GM13977 (cell line): ENCODE measurements around the gene NAB2.

Experiments used
- DNase-seq: peaks from one replicate; pipeline ENCODE4 v3.0.0; 2012; ENCODE audit warnings: low spot score
- CTCF ChIP-seq: IDR thresholded peaks from 2 replicates; pipeline ENCODE4 v1.5.1; 2012; ENCODE audit warnings: mild to moderate bottlenecking, control low read depth; ENCODE audit not compliant: insufficient read depth; ENCODE audit errors: extremely low read depth, missing control alignments
- in situ Hi-C: fragments of 300-500 bp; cut with MboI; formaldehyde crosslinking; loops from one replicate; pipeline ENCODE4 v1.12.0; 2022; ENCODE audit warnings: low sequenced_read_pairs, low pct_unique_long_range_greater_than_20kb, mixed read lengths, inconsistent platforms; ENCODE audit not compliant: unreplicated experiment

The NAB2 gene

GRCh38 chr12:57094208-57095160 lies 5.6 kb downstream of the NAB2 start:
- peak; percentile 41 for DNase-seq
- no peak for TF ChIP-seq CTCF
- in situ Hi-C loops = no loop called here

- no peak for TF ChIP-seq CTCF
- in situ Hi-C loops = no loop called here
- DNase-seq = no peak
Measured at GRCh38 chr12:57095440-57095839, 6.5 kb downstream of the NAB2 start.

GRCh38 chr12:57096099-57096572 lies 7.2 kb downstream of the NAB2 start:
- DNase-seq = peak; percentile 6
- in situ Hi-C loops = no loop called here
- TF ChIP-seq CTCF = no peak

- DNase-seq = peak; percentile 4
- TF ChIP-seq CTCF = no peak
- in situ Hi-C loops = no loop called here
Measured at GRCh38 chr12:57096748-57097553, 8.0 kb downstream of the NAB2 start.

- no peak for TF ChIP-seq CTCF
- DNase-seq = no peak
Measured at GRCh38 chr12:57097554-57097835, 8.6 kb downstream of the NAB2 start.

GRCh38 chr12:57098546-57098945 lies 9.6 kb downstream of the NAB2 start:
- in situ Hi-C loops = no loop called here
- no peak for TF ChIP-seq CTCF
- DNase-seq = no peak

More at GRCh38 chr12:57097554-57097835, 8.6 kb downstream of the NAB2 start:
- in situ Hi-C loops = no loop called here
